Panc1 (cell line): ENCODE data around the gene CAD.

Source experiments
- POLR2AphosphoS5 ChIP-seq: IDR thresholded peaks from 2 replicates; pipeline ENCODE4 v1.6.1; 2012; ENCODE audit warnings: mild to moderate bottlenecking, low read depth, low read length, moderate library complexity
- TF ChIP-seq, protein P1 (sequence below): fragments of 450-650 bp; IDR thresholded peaks from 2 replicates; pipeline ENCODE4 v1.5.1; 2017; ENCODE audit warnings: mild to moderate bottlenecking

DNA sequence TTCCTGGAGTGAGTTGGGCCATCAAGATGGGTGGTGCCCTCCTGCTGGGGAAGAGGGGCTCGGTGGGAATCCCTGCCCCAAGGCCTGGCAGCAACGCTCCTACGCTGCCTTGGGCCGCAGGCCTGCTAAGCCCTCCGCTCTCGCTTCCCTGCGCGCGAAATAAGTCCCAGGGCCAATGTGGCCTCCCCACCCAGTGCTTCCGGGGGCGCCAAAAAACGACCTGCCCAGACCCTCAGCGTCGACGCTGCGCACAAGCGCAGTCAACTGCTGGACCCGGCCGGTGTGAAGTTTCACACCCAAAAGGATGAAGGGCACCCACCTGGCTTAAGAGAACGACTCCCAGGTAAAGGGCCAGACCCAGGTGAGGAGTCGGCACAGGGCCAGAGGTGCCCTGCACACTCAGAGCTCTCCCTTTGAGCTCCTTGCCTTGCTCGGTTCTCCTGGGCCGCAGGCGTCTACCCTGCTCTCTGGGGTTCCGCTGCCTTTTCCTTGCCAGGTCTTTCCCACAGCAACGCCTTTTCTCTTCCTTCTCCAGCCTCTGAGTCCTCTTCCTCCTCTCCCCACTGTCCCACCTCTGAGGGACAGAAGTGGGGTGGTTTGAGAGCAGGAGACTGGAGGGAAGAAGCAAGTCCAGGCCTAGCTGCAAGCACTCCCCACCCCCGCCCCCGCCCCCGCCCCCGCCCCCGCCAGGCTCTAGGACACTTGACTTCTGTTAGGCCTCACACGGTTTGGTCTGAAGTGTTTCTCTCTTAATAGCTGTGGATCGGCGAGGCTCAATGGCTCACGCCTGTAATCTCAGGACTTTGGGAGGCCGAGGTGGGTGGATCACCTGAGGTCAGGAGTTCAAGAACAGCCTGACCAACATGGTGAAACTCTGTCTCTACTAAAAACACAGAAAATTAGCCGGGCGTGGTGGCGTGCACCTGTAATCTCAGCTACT is 58.3 kb downstream of the CAD start, which contains the start of gene DNAJC5G:
- TF ChIP-seq POLR2AphosphoS5, result no peak
- TF ChIP-seq, protein P1, sequence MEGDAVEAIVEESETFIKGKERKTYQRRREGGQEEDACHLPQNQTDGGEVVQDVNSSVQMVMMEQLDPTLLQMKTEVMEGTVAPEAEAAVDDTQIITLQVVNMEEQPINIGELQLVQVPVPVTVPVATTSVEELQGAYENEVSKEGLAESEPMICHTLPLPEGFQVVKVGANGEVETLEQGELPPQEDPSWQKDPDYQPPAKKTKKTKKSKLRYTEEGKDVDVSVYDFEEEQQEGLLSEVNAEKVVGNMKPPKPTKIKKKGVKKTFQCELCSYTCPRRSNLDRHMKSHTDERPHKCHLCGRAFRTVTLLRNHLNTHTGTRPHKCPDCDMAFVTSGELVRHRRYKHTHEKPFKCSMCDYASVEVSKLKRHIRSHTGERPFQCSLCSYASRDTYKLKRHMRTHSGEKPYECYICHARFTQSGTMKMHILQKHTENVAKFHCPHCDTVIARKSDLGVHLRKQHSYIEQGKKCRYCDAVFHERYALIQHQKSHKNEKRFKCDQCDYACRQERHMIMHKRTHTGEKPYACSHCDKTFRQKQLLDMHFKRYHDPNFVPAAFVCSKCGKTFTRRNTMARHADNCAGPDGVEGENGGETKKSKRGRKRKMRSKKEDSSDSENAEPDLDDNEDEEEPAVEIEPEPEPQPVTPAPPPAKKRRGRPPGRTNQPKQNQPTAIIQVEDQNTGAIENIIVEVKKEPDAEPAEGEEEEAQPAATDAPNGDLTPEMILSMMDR, result no peak
